ENCODE data around the gene LAMC2.

DNA sequence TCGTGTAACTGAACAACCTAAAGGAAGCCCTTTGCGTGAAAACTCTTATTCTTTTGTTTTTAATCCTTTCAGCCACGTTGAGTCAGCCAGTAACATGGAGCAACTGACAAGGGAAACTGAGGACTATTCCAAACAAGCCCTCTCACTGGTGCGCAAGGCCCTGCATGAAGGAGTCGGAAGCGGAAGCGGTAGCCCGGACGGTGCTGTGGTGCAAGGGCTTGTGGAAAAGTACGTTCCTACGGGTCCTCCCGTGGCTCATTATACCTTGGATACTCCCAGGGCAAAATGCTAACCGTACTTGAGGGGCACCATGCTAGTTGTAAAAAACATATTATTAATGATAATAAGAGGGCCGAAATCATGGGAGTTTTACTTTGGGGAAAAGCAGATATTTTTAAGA is 49.4 kb downstream of the LAMC2 start:
- TF ChIP-seq CTCF (IDR thresholded peaks at IDR 0.05) (no peak), EZH2 (IDR thresholded peaks at IDR 0.05) (no peak)

All from neural progenitor cell (in vitro differentiated cells).